NCI-H2081 treated with DMSO at 0.1 percent for 48 hours (cell line): ENCODE measurements around the gene TRIM46.
"Not testable (repeated sequence)": the region's sequence is repeated elsewhere in the genome, so short reads cannot be mapped to it uniquely, and the experiment has no call there.

Source experiments
- DNase-seq: peaks from one replicate; lab custom pipeline; 2025; lab: John Stamatoyannopoulos, UW

TRIM46 gene

GRCh38 chr1:155186794-155187455 lies 13.3 kb downstream of the TRIM46 start:
- no peak for DNase-seq

GRCh38 chr1:155187456-155187891 lies 13.8 kb downstream of the TRIM46 start:
- DNase-seq: no peak

- DNase-seq: no peak
Observed at GRCh38 chr1:155188268-155188667, 14.6 kb downstream of the TRIM46 start.

- not testable (repeated sequence) for DNase-seq
Observed at GRCh38 chr1:155189926-155190325, 16.3 kb downstream of the TRIM46 start.

GRCh38 chr1:155191904-155192303 lies 18.3 kb downstream of the TRIM46 start:
- DNase-seq: no peak

- no peak for DNase-seq
Observed at GRCh38 chr1:155192346-155193274, 19.0 kb downstream of the TRIM46 start.

- DNase-seq: peak; percentile 43
Observed at GRCh38 chr1:155193275-155193990, 19.8 kb downstream of the TRIM46 start.

- DNase-seq: not testable (repeated sequence)
Observed at GRCh38 chr1:155193991-155194240, 20.3 kb downstream of the TRIM46 start.

- DNase-seq: no peak
Observed at GRCh38 chr1:155195201-155196102, 21.8 kb downstream of the TRIM46 start.

GRCh38 chr1:155196103-155196892 lies 22.6 kb downstream of the TRIM46 start:
- no peak for DNase-seq

- DNase-seq: no peak
Observed at GRCh38 chr1:155196893-155197638, 23.4 kb downstream of the TRIM46 start.

GRCh38 chr1:155197901-155198546 lies 24.4 kb downstream of the TRIM46 start:
- no peak for DNase-seq

- no peak for DNase-seq
Observed at GRCh38 chr1:155198547-155198906, 24.9 kb downstream of the TRIM46 start.

- DNase-seq: no peak
Observed at GRCh38 chr1:155199792-155200191, 26.1 kb downstream of the TRIM46 start.

GRCh38 chr1:155200920-155201319 lies 27.3 kb downstream of the TRIM46 start:
- no peak for DNase-seq

- DNase-seq: no peak
Observed at GRCh38 chr1:155202198-155202597, 28.5 kb downstream of the TRIM46 start.

- no peak for DNase-seq
Observed at GRCh38 chr1:155202731-155203515, 29.3 kb downstream of the TRIM46 start.

GRCh38 chr1:155205035-155205434 lies 31.4 kb downstream of the TRIM46 start:
- no peak for DNase-seq
